ENCODE data around the gene OR10H3.

OR10H3 gene

DNA sequence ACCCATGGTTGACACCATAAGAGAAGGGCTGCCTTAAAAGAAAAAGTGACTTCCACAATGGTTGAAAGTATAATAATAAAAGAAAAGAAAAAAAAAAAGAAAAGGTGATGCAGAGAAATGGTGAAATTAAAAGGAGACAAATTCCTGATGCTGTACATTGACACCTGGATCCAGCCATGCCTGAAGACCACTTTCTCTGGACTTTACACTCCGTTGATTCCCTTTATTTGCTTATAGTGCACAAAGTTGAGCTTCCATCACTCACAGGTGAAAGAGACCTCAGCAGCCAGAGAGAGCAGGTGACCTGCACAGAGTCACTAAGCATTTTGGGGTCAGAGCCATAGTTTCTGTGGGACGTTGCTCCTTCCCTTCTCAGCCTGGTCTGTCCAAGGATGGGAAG, 37.5 kb downstream of the OR10H3 start:
- POLR2A ChIA-PET: no interaction called here
- CTCF ChIA-PET: no interaction called here
- TF ChIP-seq TARDBP (IDR thresholded peaks at IDR 0.05) (no peak), SP1 (IDR thresholded peaks at IDR 0.05) (no peak), BHLHE40 (IDR thresholded peaks at IDR 0.05; ENCODE audit: borderline replicate concordance) (no peak), LEF1 (IDR thresholded peaks at IDR 0.05; ENCODE audit: borderline replicate concordance) (no peak), ZNF384 (IDR thresholded peaks at IDR 0.05) (no peak), ARNT (IDR thresholded peaks at IDR 0.05) (no peak), L3MBTL2 (conservative IDR thresholded peaks at IDR 0.05) (no peak), FOXM1 (IDR thresholded peaks at IDR 0.05; ENCODE audit: borderline replicate concordance) (no peak), ELF4 (IDR thresholded peaks at IDR 0.05) (no peak), FOXK2 (IDR thresholded peaks at IDR 0.05) (no peak), HDGF (IDR thresholded peaks at IDR 0.05; ENCODE audit: borderline replicate concordance) (no peak), SUZ12 (IDR thresholded peaks at IDR 0.05) (no peak), CTBP1 (IDR thresholded peaks at IDR 0.05; ENCODE audit: borderline replicate concordance) (no peak), FOXA1 (IDR thresholded peaks at IDR 0.05) (no peak), NFRKB (IDR thresholded peaks at IDR 0.05) (no peak)
- TF ChIP-seq, protein P1, sequence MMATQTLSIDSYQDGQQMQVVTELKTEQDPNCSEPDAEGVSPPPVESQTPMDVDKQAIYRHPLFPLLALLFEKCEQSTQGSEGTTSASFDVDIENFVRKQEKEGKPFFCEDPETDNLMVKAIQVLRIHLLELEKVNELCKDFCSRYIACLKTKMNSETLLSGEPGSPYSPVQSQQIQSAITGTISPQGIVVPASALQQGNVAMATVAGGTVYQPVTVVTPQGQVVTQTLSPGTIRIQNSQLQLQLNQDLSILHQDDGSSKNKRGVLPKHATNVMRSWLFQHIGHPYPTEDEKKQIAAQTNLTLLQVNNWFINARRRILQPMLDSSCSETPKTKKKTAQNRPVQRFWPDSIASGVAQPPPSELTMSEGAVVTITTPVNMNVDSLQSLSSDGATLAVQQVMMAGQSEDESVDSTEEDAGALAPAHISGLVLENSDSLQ (IDR thresholded peaks at IDR 0.05): no peak
- no peak for DNase-seq (ENCODE audit: extremely low spot score)

DNA sequence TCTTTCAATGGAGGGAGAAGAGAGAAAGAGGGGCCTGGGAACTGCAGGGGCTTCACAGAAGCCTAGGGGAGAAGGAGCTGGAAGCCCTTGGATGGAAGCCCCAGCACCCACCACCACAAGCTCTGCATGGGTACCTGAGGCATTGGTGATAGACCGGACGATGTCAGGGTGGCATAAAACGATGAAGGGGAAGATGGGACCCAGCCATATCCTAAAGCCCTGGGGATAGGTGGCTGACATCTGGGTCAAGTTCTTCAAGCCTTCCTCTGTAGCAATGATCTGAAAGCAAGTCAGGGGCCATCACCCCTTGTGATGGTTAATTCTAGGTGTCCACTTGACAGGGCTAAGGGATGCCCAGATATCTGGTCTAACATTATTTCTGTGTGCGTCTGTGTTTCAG, 38.5 kb downstream of the OR10H3 start:
- no peak for TF ChIP-seq ZNF384 (IDR thresholded peaks at IDR 0.05)
- TF ChIP-seq NFRKB (IDR thresholded peaks at IDR 0.05): no peak
- TF ChIP-seq BHLHE40 (IDR thresholded peaks at IDR 0.05; ENCODE audit: borderline replicate concordance): no peak
- no peak for TF ChIP-seq HDGF (IDR thresholded peaks at IDR 0.05; ENCODE audit: borderline replicate concordance)
- TF ChIP-seq LEF1 (IDR thresholded peaks at IDR 0.05; ENCODE audit: borderline replicate concordance): no peak
- no peak for TF ChIP-seq L3MBTL2 (conservative IDR thresholded peaks at IDR 0.05)
- TF ChIP-seq SUZ12 (IDR thresholded peaks at IDR 0.05): no peak
- TF ChIP-seq ARNT (IDR thresholded peaks at IDR 0.05): no peak
- TF ChIP-seq TARDBP (IDR thresholded peaks at IDR 0.05): no peak
- no peak for TF ChIP-seq FOXA1 (IDR thresholded peaks at IDR 0.05)
- TF ChIP-seq FOXK2 (IDR thresholded peaks at IDR 0.05): no peak
- no peak for TF ChIP-seq CTBP1 (IDR thresholded peaks at IDR 0.05; ENCODE audit: borderline replicate concordance)
- TF ChIP-seq ELF4 (IDR thresholded peaks at IDR 0.05): no peak
- no peak for TF ChIP-seq SP1 (IDR thresholded peaks at IDR 0.05)
- TF ChIP-seq, protein P1 (IDR thresholded peaks at IDR 0.05): no peak
- TF ChIP-seq FOXM1 (IDR thresholded peaks at IDR 0.05; ENCODE audit: borderline replicate concordance): no peak
- ChIA-PET POLR2A (no interaction called here), CTCF (no interaction called here)
- DNase-seq (ENCODE audit: extremely low spot score): no peak

DNA sequence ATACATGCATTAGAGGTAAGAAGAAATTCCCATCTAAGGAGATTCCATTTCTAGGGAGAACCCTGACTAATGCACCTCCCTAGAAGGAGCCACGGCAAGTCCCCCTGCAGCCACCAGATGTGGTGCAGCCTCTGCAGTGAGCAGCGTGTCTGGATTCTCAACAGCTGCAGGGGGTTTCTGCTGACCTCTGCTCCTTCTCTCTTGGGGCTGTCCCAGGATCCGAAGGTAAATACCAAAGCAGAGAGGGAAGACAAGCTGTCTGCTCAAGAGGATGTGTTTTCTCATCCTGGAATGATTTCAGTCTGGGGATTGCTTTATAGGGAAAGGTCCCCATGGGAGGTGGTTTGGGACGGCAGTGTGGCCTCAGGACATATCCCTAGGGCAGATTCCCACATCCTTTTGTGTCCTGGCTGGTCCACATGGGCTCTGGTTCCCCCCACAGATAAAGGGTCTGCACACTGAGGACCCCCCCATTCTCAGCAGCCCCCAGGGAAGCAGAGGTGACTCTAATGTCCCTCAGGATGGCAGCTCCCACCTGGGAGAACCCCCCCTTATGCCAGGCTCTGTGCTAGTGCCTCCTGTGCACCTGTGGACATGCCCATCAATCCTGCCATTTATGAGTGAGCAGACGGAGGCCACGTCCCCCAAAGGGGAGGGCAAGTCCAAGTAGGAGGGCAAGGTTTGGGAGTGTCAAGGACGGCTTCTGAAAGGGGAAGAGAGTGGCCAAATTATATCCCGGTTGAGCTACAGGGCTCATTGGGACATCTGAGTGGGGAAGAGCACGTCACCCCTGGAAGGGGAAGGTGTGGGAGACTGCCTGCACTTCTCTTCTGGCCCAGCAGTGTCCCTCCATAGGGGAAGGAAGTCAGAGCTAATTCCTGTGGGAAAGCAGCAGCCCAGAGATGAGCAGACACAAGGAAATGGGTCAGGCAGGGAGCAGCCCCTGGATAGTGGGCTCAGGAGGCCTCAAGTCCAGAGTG, 39.5 kb downstream of the OR10H3 start:
- DNase-seq (ENCODE audit: extremely low spot score): no peak
- ChIA-PET CTCF (no interaction called here), POLR2A (no interaction called here)
- TF ChIP-seq, protein P1 (IDR thresholded peaks at IDR 0.05): no peak
- no peak for TF ChIP-seq CTBP1 (IDR thresholded peaks at IDR 0.05; ENCODE audit: borderline replicate concordance)
- no peak for TF ChIP-seq FOXM1 (IDR thresholded peaks at IDR 0.05; ENCODE audit: borderline replicate concordance)
- no peak for TF ChIP-seq SUZ12 (IDR thresholded peaks at IDR 0.05)
- TF ChIP-seq FOXA1 (IDR thresholded peaks at IDR 0.05): no peak
- no peak for TF ChIP-seq L3MBTL2 (conservative IDR thresholded peaks at IDR 0.05)
- no peak for TF ChIP-seq NFRKB (IDR thresholded peaks at IDR 0.05)
- TF ChIP-seq TARDBP (IDR thresholded peaks at IDR 0.05): no peak
- TF ChIP-seq ELF4 (IDR thresholded peaks at IDR 0.05): no peak
- no peak for TF ChIP-seq ZNF384 (IDR thresholded peaks at IDR 0.05)

DNA sequence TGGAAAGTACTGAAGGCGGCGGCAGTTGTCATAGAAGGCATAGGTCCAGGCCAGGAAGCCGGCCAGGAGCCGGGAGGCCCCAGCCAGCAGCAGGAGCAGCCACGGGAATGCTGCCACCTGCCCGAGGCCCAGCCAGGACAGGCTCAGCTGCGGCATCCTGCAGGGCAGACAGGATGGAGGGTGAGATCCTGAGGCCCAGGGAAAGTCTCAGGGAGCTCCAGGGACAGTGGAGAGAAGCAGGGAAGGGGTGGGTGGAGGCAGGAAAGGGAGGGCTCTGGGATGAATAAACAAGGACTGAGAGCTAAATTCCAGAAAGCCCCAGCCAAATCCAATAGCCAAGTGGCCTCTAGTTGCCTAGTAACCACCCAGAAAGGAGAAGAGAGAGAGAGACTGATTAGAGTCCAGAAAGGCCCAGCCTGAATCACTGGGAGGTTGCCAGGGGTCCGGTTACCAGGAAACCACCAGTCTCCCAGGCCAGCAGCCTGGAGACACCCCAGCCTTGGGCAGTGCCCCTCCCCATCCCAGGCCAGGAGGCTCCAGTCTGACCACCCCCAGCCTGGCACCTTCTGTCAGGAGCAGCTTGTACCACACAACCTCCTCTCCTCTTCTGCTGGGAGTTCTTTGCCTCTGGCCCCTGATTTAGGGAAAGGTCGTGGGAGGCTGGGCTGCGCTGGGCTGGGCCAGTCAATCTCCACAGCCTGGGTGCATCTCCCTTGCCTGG, 42.1 kb downstream of the OR10H3 start:
- CTCF ChIA-PET: no interaction called here
- DNase-seq (ENCODE audit: extremely low spot score): no peak
- TF ChIP-seq FOXM1 (IDR thresholded peaks at IDR 0.05; ENCODE audit: borderline replicate concordance): no peak
- TF ChIP-seq TARDBP (IDR thresholded peaks at IDR 0.05): no peak
- TF ChIP-seq, protein P1 (IDR thresholded peaks at IDR 0.05): no peak
- TF ChIP-seq ARNT (IDR thresholded peaks at IDR 0.05): no peak
- no peak for TF ChIP-seq LEF1 (IDR thresholded peaks at IDR 0.05; ENCODE audit: borderline replicate concordance)
- TF ChIP-seq FOXK2 (IDR thresholded peaks at IDR 0.05): no peak
- POLR2A ChIA-PET: no interaction called here
